Fibroblast of peridontal ligament (primary cell): ENCODE results near the gene ITIH4.

Experiments
- DNase-seq: peaks from one replicate; pipeline ENCODE4 v3.0.0-alpha.2; 2010; ENCODE audit errors: extremely low read depth

ITIH4 gene

DNA sequence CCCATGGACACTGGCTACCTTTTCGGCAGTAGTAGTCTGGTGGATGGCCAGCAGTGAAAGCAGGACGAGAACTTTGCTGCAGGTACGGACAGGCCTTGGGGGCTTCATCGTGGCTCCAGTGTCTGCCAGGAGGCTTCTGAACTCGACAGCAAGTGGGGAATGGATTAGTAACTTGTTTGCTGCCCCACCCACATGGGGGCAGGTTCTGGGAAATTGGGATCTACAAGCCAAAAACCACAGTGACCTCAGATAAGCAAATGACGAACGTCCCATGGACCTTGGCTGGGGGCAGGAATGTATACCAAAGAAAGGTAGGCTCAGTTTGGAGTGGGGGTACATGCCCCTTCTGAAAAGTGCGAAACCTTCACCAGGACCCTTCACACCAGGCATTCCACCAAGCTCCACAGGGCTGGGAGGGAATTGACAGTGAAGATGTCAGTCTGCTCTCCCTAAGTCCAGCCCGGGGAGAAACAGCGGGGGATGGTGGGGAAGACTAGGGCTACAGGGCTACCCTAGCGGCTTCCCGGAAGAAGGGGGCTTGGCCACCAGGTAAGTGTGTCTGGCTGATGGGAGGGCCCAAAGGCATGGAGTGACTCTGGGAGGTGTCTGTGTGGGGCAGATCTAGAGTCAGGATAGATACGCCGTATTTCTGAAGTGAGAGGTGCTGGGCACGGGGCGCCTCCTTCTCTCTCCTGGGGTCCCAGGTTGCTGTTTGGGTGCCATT lies at the start of gene ITIH4:
Gene ITIH4 (minus strand): TSS at position 138 of the 724 bp plus-strand sequence. CDS start 30 bp downstream, at position 108.
- no peak for DNase-seq

DNA sequence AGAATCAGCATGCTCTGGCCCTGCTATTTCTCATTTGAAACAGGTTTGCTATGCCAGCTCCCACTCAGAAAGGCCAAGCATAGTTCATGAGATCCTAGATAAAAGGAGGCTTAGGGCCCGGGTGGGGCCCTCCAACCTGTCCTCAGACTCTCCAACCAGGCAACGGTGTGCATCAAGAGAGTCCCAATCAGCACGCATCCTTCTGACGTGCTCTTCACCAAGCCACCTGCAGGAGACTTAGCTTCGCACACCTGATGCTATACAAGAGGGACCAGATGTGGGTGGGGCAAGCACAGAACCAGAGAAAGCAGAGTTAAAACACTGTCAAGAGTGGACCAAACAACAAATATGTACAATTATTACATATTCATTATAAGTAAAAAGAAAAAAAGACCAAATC lies 49.6 kb upstream of the ITIH4 start:
- DNase-seq: no peak

DNA sequence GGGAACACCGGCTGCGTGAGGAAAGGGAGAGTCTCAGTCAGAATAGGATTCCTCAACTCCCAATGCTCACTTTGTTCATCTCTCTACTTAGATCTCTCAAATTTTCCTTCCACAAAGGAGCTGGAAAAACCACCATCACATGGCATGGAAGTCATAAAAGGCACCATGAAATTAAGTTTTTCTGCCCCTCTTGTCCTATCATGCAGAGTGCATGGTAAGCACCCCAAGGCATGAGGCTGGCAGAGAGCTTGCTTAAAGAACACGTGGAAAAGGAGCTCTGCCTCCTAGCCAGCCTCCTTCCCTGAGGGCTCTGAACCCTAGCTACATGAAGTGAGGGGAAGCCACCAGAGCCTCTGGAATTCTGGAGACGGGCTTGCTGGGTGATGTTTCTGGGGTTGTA lies 49.1 kb upstream of the ITIH4 start:
- no peak for DNase-seq

DNA sequence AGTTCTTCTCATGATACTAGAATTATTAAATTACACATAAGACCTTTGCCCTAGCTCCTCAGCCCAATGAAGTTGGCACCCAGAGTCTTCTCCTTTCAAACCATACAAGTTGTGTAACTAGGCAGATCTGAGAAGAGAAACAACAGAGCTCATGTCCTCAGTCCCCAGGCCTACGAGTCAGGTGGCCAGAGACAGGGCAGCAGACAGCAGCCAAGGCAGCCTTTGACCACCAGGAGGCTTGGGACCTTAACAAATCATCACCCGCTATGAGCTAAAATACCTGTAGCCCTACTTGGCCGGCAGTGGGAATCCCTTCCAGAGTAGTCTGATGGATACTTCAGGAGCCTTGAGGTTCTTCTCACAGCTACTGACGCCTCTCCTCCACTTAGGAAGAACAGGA lies 48.6 kb upstream of the ITIH4 start:
- DNase-seq: no peak

DNA sequence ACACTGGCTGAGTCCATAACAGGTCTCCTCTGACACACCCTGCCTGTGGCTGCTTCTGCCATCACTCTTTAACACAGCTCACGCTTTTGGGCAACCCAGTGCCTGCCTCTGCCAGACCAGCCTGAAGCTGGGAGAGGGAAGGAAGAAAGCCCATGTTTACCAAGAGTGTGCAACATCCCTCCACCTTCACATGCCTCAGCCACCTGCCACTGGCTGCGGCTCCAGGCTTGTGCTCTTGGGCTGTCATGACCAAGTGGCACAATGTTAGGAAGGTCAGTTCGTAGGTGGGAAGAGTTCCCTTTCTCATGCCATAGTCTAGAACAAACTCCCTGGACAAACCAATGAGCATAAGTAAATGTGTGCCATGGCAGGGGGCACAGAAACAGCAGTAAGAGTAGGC lies 46.6 kb upstream of the ITIH4 start:
- DNase-seq: no peak

DNA sequence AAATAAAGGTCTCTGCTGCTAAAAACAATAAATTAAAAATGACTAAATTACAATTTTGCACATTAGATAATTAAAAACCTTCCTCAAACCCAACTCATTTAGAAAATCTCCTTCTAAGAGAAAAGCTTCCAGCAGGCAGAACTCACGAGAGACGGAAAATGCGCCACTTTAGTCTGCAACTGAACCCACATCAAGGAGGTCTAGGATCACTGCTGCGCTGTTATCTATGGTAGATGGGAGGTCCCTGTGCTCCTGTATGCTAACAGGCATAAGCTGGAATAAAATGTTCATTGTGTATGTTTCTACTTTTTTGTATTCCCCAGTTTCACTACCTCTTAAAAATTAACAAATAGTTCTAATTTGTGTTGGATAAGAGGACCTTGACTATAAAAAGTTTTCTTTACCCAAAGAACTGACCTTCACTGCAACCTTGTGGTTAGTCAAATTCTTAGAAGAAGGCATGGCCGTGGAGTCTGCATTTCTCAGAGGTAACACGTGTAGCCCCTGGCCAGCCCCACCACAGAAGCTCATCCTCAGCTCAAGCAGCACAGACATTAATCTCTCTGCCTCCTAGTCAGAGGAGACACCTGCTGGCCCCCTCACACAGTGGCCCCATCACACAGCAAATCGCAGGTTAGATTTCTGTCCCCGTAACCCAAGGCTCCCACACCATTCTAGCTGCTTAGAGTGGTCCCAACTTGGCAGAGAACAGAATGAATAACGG lies 44.6 kb upstream of the ITIH4 start:
- no peak for DNase-seq

DNA sequence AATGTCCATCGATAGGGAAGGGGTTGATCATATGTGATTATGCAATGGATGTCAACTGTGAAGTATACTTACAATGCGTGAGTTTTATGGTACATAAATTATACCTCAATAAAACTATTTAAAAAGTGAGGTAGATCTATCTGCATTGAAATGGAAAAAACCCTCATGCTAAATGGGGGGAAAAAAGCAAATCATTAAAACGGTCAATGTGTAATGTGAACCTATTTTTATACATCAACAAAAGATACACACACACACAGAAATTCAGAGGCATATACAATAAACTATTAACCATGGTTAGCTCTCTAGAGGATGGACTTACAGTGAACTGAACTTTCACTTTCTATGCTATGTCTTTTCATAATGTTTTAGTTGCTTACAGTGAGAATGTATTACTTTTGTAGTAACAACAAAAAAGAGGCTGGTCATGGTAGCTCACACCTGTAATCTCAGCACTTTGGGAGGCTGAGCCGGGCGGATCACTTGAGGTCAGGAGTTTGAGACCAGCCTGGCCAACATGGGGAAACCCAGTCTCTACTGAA lies 43.8 kb upstream of the ITIH4 start:
- DNase-seq: peak; percentile 24

DNA sequence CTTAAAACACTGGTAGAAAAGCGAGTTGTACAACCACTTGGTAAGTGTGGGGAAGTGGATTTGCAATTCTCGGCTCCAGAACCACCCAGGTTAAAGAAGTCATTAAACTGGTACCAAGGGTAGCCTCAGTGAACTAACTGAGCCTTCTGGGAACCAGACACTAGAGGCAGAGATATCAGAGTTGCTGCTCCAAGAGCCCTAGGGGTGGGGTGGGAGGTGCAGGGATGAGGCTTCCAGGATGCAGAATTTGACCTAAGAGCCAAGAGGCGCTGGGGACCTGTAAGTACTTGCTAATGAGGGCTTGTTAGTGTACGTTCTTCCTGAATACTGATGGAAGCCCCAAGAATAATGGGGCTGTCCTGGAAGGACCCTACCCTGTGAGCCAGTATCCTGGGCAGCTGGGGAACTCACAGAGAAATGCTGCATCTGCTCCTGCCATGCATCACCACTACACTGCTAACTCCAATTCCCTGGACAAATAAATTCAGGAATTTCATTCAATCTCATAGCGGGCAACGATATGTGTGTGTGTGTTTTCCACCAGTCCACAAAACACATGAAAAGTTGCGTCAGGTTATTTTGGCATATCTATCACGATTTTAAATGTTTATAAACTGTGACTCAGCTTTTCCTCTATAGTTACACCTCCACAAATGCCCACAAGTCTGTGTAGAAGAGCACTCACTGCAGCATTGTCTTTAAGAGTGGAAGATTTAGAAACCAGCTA lies 43.1 kb upstream of the ITIH4 start:
- peak; percentile 95 for DNase-seq

DNA sequence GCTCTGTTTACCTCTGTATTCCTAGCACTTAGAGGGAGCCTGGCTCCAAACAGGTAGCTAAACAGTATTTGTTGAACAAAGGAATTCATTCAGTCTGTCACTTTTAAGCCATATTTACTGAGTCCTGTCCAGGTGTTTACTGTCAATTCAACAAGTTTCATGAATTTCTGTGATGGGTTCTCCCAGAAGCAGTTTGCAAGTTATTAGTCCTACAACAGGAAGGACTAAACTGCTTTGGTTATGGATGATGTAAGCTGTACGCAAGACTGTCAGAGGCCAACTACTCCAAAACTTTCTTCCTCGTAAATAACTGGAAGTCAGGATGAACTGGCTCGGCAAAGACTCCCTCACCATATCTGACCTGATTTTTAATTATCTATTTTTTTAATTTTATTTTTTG lies 41.8 kb upstream of the ITIH4 start:
- peak; percentile 54 for DNase-seq

DNA sequence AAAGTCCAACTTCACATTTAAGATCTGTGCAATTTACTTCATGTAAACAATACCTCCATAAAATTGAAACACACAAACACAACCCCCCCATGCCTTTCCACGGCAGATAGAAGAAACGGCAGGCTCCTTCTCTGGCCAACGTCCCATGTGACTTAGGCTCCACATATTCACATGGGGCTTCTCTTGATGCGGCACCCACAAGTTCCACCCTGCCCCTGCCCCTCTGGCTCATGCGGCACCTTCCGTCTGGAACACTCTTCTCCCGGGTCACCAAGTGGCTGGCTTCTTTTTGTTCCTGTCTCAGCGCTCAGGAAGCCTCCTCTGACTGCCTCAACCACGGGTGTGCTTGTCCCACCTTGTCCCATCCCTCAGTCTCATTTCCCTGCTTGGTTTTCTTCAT lies 41.3 kb upstream of the ITIH4 start:
- no peak for DNase-seq

DNA sequence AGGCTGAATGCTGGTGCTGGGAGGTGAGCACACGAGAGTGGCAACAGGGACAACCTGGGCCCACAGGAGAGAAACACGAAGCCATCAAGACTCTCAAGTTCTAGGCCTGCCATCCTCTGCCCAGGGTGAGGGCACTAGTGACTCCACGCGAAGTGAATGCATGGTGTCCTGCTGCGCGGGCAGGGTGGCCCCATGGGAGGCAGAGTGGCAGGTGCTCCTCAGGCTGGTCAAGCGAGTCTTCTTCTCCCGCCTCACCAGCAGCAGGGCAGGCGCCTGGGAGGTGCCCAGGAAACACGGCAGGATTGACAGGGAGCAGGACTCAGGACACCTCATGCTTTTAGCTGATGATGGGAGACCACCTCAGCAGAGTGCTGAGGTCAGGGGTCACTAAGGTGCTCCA lies 40.0 kb upstream of the ITIH4 start:
- DNase-seq: no peak

DNA sequence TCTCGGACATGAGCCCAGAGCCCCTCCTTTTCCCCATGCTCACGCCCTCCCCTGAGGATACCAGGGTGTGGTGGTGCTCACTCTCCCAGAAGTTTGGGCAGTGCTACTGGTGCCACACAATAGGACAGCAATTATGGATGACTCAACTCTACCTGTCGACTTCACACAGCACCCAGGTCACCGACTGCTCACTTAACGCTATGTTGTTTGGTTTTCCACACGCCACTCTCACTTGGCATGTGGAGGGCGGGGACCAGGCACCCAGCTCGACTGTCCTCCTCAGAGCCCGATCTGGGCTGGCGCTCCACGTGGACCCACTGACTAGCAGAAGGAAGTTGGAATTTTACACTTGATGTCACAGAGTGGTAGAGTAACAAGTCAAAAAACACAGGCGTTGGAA lies 36.0 kb upstream of the ITIH4 start:
- DNase-seq: no peak

DNA sequence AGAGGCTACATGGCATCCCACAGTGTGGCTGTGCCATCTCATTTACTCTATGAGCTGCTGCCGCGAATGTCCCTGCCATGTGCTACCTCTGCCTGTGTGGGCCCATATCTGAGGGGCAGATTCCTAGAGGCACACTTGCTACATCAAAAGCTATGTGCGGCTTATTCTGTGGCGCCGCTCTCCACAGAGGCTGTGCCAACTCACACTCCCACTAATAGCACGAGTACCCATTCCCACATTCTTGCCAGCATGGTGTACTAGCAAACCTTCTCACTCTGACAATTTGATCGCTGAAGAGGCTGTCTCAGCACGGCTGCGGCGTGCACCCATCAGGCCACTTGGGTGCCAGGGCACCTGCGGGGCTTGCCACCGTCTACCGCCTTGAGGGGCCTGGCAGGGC lies 35.5 kb upstream of the ITIH4 start:
- no peak for DNase-seq

DNA sequence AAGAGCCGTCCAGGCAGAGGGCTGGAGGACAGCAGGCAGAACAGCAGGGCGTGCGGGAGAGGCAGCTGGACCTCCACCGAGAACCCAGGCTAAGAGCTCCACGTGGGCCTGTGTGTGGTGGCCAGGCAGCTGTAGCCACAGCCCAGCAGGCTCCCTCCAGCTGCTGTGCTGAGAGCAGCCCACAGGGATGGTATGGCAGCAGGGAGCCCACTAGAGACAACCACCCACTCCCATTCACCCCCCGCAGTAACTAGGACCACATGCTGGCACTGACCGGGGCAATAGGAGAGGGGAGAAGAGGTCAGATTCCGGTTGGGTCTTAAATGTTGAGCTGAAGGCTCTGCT lies 29.9 kb upstream of the ITIH4 start:
- no peak for DNase-seq

DNA sequence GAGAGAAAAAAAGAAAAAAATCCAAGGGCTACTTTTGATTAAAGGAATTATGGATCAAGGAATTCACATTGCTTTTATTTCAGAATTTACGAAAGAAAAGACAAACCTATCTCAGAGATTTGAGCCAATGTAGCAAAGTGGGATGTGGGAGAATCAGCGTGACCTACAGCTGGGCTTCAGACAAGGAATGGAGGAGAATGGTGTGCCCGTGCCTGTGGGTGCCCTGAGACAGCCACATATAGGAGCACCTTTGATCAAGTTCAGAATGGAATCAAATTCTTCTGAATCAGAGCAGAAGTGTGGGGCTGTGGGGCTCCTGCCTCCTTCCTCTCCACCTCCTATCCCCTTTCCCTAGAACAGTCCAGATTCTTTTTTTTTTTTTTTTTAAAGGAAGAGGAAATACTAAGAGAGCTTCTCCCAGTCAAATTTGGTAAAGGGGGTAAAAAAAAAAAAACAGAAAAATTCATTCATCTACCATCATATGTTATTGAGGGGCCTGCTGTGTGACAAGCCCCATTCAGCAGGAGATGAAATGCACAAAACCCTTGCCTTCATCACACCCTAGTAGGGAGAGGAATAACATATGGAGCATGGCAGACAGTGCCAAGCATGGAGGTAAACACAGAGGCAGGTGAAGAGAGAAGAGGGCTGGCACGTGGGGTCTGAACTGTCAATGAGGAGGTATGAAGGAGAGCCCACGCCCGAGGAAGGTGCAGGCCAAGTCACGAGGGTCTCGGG lies 29.4 kb upstream of the ITIH4 start:
- DNase-seq: no peak

DNA sequence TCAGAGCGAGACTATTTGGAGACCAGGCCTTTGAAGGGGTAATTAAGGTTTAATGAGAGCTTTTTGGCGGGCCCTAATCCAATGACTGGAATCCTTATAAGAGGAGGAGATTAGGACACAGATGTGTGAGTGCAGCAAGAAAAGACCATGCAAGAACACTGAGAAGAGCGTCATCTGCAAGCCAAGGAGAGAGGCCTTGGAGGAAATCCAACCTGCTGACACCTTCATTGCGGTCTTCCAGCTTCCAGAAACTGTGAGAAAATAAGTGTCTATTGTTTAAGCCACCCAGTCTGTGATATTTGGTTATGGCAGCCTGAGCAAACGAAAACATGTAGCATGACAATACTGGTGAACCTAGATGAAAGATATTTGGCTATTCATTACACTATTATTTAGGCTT lies 27.4 kb upstream of the ITIH4 start:
- DNase-seq: no peak

DNA sequence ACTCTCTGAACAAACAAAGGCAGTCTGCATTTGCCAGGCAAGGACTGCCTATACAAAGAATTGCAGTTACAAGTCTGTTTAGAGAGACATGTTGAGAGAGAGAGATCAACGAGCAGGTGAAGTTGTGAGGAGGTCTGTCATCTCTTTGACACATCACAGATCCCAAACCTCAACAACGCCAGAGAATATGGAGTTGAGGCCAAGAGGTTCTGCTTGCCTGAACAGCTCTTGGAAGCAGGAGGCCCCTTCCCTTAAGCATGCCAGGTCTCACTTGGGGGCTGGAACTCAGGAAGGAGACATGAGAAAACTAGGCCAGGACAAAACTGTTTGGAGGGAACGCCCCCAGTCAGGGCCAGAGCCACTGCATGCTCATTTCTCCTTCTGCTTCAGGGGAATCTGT lies 26.7 kb upstream of the ITIH4 start:
- DNase-seq: no peak

DNA sequence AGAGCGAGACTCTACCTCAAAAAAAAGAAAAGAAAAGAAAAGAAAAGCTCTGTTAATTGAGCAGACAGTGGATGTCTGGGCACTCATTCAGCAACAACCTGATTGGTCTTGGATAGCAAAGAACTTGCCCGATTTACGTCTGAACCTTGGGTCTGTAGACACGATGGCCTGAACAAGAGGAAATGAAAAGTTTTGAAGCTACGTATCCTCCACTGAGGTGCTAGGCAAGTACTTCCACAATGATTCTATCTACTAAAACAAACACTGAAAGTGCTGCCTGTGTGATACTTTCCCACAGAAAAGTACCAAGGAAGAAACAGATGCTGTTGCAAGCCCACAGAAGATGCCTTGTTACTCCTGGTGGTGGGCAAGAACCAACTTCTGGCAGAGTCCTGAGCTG lies 26.2 kb upstream of the ITIH4 start:
- no peak for DNase-seq

DNA sequence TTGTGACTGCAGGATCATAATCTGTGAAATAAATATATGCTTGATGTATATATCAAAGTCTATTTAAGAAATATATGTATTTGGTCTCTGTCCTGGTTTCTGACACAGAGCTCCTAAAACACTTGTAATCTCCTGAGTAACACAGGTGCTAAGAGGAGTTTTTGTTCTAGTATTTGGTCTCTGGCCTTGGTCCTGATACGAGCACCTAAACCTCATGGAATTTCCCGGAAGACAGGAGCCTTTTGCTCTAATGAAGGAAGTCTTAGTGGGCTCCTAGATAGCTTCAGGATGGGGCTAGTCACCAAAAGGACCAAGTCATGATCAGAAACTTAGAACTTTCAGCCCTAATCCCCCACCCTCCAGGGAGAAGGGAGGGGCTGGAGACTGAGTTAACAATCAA lies 23.5 kb upstream of the ITIH4 start:
- DNase-seq: no peak

DNA sequence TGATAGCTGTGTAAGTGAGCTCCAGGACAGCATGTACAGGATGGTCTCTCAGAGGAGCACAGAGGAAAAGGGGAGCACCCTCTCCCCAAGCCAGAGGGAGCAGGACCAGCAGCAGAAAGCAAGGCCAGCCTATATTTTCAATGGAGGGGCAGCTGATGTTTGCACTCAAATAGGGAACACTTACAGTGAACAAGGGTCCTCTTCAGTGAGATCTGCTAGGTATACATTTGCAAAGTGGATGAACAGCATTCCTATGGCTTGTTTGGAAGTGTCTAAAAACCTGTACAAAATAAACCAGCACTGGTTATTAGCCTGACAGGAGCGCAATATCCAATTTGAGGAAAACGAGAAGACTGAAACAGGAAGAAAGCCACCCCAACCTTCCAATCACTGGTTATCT lies 21.9 kb upstream of the ITIH4 start:
- DNase-seq: no peak

DNA sequence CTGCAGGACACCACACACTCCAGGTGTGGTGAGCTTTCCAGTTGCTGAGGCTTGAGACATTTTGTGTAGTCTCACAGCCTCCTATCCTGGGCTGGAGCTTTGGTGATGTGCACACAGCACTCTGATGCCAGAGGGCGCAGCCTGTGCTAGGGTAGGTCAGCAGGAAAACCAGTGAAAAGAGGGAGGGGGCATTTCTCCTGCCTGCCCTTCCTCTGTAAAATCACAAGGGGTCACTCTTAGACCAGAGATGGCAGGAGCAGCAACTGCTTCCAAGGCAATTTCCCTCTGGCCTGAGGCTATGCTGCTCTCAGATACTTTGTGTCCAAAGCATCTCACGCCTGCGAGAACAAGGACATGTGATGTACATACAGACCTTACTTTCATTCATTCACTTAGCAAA lies 20.9 kb upstream of the ITIH4 start:
- peak; percentile 59 for DNase-seq

DNA sequence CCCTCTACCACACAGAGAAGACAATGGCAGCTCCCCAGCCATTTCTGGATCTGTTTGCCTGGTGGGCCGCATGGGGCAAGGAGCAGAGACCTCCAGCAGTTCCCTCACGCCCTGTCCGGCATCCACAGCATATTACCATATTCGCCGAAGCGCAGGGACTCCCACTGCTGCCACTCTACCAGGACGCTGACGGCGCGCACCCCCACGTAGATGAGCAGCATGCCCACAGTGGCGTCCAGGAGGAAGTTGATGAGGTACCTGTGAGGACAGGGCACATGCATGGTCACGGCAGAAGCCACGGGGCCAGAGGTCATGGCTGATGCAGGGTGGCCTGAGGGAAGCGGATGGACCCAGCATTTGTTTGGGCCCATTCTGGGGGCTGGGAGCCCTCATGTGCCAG lies 19.2 kb upstream of the ITIH4 start:
- no peak for DNase-seq
